Esophagus (tissue), 2 donors: ENCODE data around the gene AIG1. TPM values are rescaled to one million over a fixed set of nuclear protein-coding genes. Genes with fewer than 3 reads are reported as not detected.

Experiments
- H3K27ac ChIP-seq, 2 donors: one replicate each; pipeline ENCODE4 v1.5.1; 2013; ENCODE audit warnings: low read depth in 2 of 2, mild to moderate bottlenecking in 2 of 2, inconsistent platforms in 1 of 2, low read length in 1 of 2, moderate library complexity in 1 of 2
- H3K27me3 ChIP-seq, 2 donors: one replicate each; pipeline ENCODE4 v1.6.1; 2013; ENCODE audit warnings: low read length in 2 of 2, control low read depth in 1 of 2, mild to moderate bottlenecking in 1 of 2; ENCODE audit not compliant: insufficient read depth in 2 of 2, control insufficient read depth in 1 of 2
- H3K36me3 ChIP-seq, 2 donors: one replicate each; pipeline ENCODE4 v1.6.1; 2013; ENCODE audit warnings: low read length in 1 of 2; ENCODE audit not compliant: control insufficient read depth in 2 of 2, insufficient read depth in 2 of 2
- H3K4me1 ChIP-seq, 2 donors: one replicate each; pipeline ENCODE4 v1.6.1; 2013; ENCODE audit warnings: low read length in 1 of 2; ENCODE audit not compliant: control insufficient read depth in 2 of 2, insufficient read depth in 2 of 2
- H3K4me3 ChIP-seq, 2 donors: one replicate each; pipeline ENCODE4 v1.5.1; 2013; ENCODE audit warnings: low read length in 2 of 2, mild to moderate bottlenecking in 2 of 2, low read depth in 1 of 2, moderate library complexity in 1 of 2
- H3K9me3 ChIP-seq, 2 donors: one replicate each; pipeline ENCODE4 v1.6.1; 2013; ENCODE audit warnings: mild to moderate bottlenecking in 2 of 2, low read depth in 1 of 2, low read length in 1 of 2, moderate library complexity in 1 of 2; ENCODE audit not compliant: control insufficient read depth in 2 of 2, insufficient read depth in 1 of 2
- WGBS, 2 donors: extraction: QIAGEN DNeasy Blood & Tissue Kit; methylation state at CpG; one replicate each; pipeline ENCODE4 v1.1.7; 2013; 5-methylcytosine and 5-hydroxymethylcytosine counted together
- polyA plus RNA-seq, 2 donors: library from polyadenylated mRNA; stranded (reverse); fragments of 200-250 nt; gene quantifications; one replicate each; pipeline ENCODE4 v1.2.3, GENCODE V29; 2013
- donor health status: healthy with polysubstance abuse.
- donor health status: Bipolar disorder and iron deficiency.

AIG1 gene
- polyA plus RNA-seq, 2 donors: 28.5 to 44.6 TPM

DNA sequence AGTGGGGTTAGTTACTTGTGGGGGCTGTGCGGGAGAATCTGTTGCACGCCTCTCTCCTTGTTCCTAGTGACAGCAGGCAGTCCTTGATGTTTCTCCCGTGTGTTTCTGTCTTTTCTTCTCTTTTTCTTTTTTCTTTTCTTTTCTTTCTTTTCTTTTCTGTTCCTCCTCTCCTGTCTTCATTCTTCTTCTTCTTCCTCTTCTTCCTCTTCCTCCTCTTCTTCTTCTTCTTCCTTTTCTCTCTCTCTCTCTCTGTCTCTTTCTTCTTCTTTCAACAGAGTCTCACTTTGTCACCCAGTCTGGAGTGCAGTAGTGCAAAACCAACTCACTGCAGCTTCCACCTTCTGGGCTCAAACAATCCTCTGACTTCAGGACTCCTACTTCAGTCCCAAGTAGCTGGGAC lies 6.8 kb upstream of the AIG1 start:
- Histone ChIP-seq H3K9me3 (peaks cover 0 to 3% of the 10 kb centered on the region in 2 donors), H3K27ac (no peak overlapping the region), H3K4me1 (no peaks in the 10 kb centered on the region), H3K4me3 (no peak overlapping the region), H3K36me3 (no peaks in the 10 kb centered on the region), H3K27me3 (no peaks in the 10 kb centered on the region)
- whole genome bisulfite sequencing, 2 donors: 86 to 93% methylated on average over 3 of the region's 3 CpGs

DNA sequence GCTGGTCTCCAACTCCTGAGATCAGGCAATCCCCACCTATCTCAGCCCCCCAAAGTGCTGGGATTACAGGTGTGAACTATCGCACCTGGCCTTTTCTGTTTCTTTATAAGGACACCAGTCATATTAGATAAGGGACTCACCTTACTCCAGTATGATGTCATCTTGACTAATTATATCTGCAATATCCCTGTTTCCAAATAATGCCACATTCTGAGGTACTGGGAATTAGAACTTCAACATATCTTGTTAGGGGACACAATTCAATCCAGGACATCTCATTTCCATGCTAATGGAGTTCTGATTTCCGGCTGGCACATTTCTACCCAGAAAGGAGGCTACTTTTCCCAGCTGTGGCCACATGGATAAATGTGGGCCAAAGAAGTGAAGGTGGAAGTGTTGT lies 6.4 kb upstream of the AIG1 start:
- 90 to 91% methylated on average over 2 of the region's 2 CpGs for WGBS, 2 donors
- Histone ChIP-seq H3K27ac (no peak overlapping the region), H3K4me3 (no peak overlapping the region), H3K36me3 (no peaks in the 10 kb centered on the region), H3K27me3 (no peaks in the 10 kb centered on the region), H3K4me1 (no peaks in the 10 kb centered on the region), H3K9me3 (peaks cover 0 to 3% of the 10 kb centered on the region in 2 donors)

DNA sequence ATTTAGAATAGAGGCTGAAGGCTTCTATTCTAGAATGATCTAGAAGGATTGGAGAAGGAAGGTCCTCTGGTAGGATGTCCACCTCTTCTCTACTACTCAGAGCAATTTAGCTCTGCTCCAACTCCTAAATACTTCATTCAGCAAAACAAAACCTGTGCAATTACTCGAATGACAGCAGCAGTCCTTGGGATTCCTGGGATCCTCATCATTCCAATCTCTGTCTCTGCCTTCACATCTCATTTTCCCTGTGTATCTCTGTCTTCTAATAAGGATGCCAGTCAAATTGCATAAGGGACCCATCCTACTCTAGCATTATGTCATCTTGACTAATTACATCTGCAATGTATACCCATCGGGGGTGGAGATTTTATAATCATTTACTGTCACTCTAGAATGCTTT lies 5.5 kb upstream of the AIG1 start:
- H3K9me3 ChIP-seq: no peaks in the 10 kb centered on the region
- H3K27ac ChIP-seq: no peak overlapping the region
- H3K36me3 ChIP-seq: no peaks in the 10 kb centered on the region
- H3K4me1 ChIP-seq: no peaks in the 10 kb centered on the region
- no peaks in the 10 kb centered on the region for H3K27me3 ChIP-seq
- H3K4me3 ChIP-seq: no peak overlapping the region
- WGBS, 2 donors: 81 to 86% methylated on average over 2 of the region's 2 CpGs

DNA sequence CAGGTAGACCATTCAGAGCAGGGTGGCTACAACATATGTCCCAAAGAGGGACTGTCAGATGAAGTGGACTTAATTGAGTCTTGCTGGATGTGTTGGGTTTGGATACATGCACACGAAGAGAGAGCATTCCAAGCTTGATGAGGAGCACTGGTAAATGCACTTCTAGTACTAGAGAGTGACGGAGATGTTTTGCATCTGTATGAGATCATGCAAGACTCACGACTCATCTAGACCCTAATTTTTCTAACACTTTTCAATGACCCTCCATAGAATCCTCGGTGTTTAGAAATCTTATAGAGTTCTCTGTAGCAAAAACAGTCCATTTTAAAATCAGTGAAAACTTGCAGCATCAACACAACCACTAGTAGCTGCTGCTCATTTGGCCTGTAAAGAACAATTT lies 4.8 kb upstream of the AIG1 start:
- Histone ChIP-seq H3K4me3 (no peak overlapping the region), H3K4me1 (no peaks in the 10 kb centered on the region), H3K36me3 (no peaks in the 10 kb centered on the region), H3K27ac (no peak overlapping the region), H3K9me3 (no peaks in the 10 kb centered on the region), H3K27me3 (no peaks in the 10 kb centered on the region)
- 85 to 89% methylated on average over 4 of the region's 4 CpGs for WGBS, 2 donors

DNA sequence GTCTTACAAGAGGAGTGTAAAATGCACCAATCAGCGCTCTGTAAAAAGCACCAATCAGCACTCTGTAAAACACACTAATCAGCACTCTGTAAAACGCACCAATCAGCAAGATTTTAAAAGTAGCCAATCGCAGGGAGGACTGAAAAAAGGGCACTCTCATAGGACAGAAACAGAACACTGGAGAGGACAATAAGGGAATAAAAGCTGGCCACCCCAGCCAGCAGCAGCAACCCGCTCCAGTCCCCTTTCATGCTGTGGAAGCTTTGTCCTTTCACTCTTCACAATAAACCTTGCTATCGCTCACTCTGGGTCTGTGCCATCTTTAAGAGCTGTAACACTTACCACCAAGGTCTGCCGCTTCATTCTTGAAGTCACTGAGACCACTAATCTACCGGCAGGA lies 1.7 kb upstream of the AIG1 start:
- Histone ChIP-seq H3K4me3 (no peak overlapping the region), H3K9me3 (no peaks in the 10 kb centered on the region), H3K36me3 (no peaks in the 10 kb centered on the region), H3K27ac (no peak overlapping the region), H3K4me1 (peaks cover 0 to 3% of the 10 kb centered on the region in 2 donors), H3K27me3 (no peaks in the 10 kb centered on the region)
- 93 to 95% methylated on average over 7 of the region's 7 CpGs for WGBS, 2 donors

DNA sequence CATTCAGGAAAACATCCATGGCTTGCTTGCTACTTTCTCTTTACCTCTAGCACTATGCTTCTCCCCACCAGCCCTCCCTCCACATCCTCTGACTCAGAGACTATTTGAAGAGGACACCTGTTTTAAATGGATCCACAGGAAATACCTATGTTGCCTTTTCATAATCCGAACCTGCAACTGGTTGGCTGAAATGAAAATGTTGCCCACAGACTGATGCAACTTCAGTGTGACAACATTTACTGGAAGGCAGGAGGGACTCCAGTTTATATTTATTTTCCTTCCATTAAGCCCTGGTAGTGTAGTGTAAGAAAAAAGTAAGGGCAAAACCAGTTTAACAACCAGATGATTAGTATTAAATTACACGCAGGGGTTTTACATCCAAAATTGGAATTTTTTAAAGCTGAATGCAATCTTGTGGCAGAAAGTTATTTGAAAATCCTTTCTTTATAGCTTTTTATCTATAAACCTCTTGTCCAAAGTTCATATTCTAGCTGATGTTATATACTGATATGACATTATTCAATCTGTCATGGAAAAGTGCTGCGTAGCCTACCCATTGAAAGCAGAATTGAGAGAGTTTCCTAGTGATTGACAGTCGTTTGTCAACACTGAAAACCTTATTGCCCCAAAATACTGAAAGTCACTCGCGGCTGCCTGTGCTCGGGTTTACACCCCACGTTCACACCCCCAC lies 881 bp upstream of the AIG1 start:
- Histone ChIP-seq H3K27ac (peak overlapping the region; percentile 73 to 99), H3K4me3 (peak overlapping the region; percentile 78 to 96), H3K36me3 (no peaks in the 10 kb centered on the region), H3K27me3 (no peaks in the 10 kb centered on the region), H3K4me1 (peaks cover 0 to 3% of the 10 kb centered on the region in 2 donors), H3K9me3 (no peaks in the 10 kb centered on the region)
- WGBS, 2 donors: 3 to 4% methylated on average over 8 of the region's 8 CpGs

DNA sequence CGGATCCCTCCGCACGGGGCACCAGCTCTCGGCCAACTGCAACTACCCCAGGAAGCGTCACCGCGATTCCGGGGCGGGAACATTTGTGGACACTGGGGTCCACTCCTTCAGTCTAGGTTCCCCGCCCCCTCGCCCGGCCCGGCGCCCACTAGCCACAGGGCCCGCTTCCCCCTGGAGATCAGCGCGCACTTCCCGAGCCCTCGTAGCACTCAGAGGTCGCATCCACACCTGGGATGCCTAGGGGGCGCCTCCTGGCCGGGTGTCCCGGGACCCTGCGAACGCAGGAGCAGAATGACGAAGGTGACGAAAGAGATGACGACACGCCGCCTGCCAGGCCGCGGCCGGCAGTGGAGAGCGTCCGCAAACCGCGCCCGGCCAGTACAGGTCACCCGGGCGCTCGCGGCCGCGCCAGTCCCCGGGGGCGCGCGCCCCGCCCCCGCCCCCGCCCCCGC lies 309 bp upstream of the AIG1 start:
- H3K36me3 ChIP-seq: no peaks in the 10 kb centered on the region
- H3K4me1 ChIP-seq: peaks cover 0 to 3% of the 10 kb centered on the region in 2 donors
- H3K27me3 ChIP-seq: no peaks in the 10 kb centered on the region
- peak overlapping the region; percentile 73 to 99 for H3K27ac ChIP-seq
- H3K9me3 ChIP-seq: no peaks in the 10 kb centered on the region
- peak overlapping the region; percentile 78 to 96 for H3K4me3 ChIP-seq
- 0 to 1% methylated on average over 29 to 52 of the region's 52 CpGs for WGBS, 2 donors

DNA sequence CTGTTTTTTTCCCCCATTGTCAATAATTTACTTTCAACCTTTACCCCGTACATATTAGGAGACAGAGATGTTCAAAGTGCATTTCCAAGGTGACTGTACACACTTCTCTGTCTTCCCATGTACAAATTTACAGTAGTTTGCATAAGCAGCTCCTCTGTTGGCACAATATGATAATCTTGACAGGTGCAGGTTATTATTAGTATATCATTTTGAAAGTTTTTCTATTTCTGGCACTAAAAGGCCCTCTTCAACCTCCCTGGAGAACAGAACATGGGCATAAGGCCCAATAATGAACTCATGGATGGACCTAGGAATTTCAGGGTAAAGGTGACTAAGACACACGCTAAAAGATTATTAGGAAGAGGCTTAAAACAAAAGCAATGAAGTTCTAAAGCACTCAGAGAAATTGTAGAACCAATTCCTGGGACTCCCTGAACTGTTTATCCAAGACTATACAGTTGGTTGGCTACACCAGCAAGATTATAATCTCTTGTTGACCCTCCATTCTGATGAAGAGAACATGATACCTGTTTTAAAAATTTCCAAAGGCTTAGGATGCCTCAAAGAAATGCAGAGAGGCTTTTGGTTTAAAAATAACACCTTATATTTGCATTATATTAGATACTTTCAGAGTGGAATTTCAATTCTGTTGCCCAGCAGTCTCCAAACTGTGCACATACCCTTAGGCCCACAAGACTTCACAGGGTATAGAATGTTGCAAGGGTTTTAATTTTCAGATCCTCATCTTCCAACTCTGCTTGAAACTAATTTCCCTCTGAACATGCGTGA lies 1.1 kb downstream of the AIG1 start:
- Histone ChIP-seq H3K4me3 (peak overlapping the region in 1 of 2 donors; percentile 96), H3K4me1 (peaks cover 0 to 3% of the 10 kb centered on the region in 2 donors), H3K27ac (no peak overlapping the region), H3K9me3 (no peaks in the 10 kb centered on the region), H3K36me3 (no peaks in the 10 kb centered on the region), H3K27me3 (no peaks in the 10 kb centered on the region)
- WGBS, 2 donors: 55 to 65% methylated on average over 3 of the region's 3 CpGs

DNA sequence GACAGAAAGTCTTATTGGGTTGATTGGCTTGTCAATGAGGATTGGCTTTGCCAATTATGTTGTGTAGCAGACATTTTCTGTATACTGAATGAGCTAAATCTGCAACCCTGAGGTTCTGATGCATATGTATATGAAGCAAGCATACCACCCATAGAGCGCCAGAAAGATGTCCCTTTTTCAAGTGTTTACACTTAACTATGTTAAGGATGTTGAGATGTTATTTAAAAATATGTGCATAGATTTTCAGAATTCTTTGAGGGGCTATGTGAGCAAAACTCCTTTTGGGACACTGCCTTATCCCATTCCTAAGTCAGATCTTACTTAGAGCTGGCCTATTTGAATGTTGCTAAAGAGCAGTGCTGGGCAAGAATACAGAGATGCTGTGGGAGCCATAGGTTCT lies 1.9 kb downstream of the AIG1 start:
- no peaks in the 10 kb centered on the region for H3K9me3 ChIP-seq
- H3K27ac ChIP-seq: no peak overlapping the region
- H3K4me3 ChIP-seq: no peak overlapping the region
- peaks cover 0 to 3% of the 10 kb centered on the region in 2 donors for H3K4me1 ChIP-seq
- WGBS, 2 donors: 99 to 100% methylated on average over 1 of the region's 1 CpG
- H3K27me3 ChIP-seq: no peaks in the 10 kb centered on the region
- no peaks in the 10 kb centered on the region for H3K36me3 ChIP-seq
